ENCODE data around the gene SERPINI1. TPM values are rescaled to one million over a fixed set of nuclear protein-coding genes. Genes with fewer than 3 reads are reported as not detected.

SERPINI1 gene
- polyA plus RNA-seq, 3 donors, result 0.12 to 1.6 (median 0.27) TPM

GRCh38 chr3:167870181-167870580, 134.7 kb downstream of the SERPINI1 start:
- H3K27me3 Mint-ChIP-seq (ENCODE audit: low read depth in 3 of 3), result no peaks in the 10 kb centered on the region
- no peaks in the 10 kb centered on the region for H3K79me2 ChIP-seq (ENCODE audit: insufficient read depth, low read length)
- DNase-seq, result no peak
- peaks cover 18% of the 10 kb centered on the region for H3K4me1 Mint-ChIP-seq
- no peak overlapping the region for H3K27ac Mint-ChIP-seq
- peaks cover 0 to 3% (median 2%) of the 10 kb centered on the region in 7 donors for H3K9me3 Mint-ChIP-seq
- H2AFZ ChIP-seq (ENCODE audit: insufficient read depth, low read depth, low read length, poor library complexity, severe bottlenecking), result no peak overlapping the region
- H3K27me3 ChIP-seq (ENCODE audit: control insufficient read depth in 2 of 2, insufficient read depth in 2 of 2, low read length in 2 of 2), result no peaks in the 10 kb centered on the region
- no peaks in the 10 kb centered on the region for H4K20me1 ChIP-seq (ENCODE audit: insufficient read depth, low read length)
- TF ChIP-seq, protein P1, sequence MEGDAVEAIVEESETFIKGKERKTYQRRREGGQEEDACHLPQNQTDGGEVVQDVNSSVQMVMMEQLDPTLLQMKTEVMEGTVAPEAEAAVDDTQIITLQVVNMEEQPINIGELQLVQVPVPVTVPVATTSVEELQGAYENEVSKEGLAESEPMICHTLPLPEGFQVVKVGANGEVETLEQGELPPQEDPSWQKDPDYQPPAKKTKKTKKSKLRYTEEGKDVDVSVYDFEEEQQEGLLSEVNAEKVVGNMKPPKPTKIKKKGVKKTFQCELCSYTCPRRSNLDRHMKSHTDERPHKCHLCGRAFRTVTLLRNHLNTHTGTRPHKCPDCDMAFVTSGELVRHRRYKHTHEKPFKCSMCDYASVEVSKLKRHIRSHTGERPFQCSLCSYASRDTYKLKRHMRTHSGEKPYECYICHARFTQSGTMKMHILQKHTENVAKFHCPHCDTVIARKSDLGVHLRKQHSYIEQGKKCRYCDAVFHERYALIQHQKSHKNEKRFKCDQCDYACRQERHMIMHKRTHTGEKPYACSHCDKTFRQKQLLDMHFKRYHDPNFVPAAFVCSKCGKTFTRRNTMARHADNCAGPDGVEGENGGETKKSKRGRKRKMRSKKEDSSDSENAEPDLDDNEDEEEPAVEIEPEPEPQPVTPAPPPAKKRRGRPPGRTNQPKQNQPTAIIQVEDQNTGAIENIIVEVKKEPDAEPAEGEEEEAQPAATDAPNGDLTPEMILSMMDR (IDR thresholded peaks at IDR 0.05), result no peak
- H3K9me3 ChIP-seq (replicated peaks in 1 of 2; ENCODE audit: control insufficient read depth in 1 of 2, insufficient read depth in 1 of 2, low read length in 2 of 2), result no peaks in the 10 kb centered on the region
- no peak overlapping the region for H3K4me3 Mint-ChIP-seq
- no peaks in the 10 kb centered on the region for H3K36me3 ChIP-seq (replicated peaks in 1 of 2; ENCODE audit: control insufficient read depth in 1 of 2, insufficient read depth in 2 of 2, low read length in 2 of 2)
- H3K4me3 ChIP-seq (replicated peaks in 1 of 3; ENCODE audit: low read depth in 2 of 3, low read length in 3 of 3), result no peak overlapping the region
- peaks cover 11 to 19% of the 10 kb centered on the region in 2 donors for H3K4me1 ChIP-seq (ENCODE audit: control insufficient read depth in 1 of 2, insufficient read depth in 2 of 2, low read length in 2 of 2)
- H3K36me3 Mint-ChIP-seq, result no peaks in the 10 kb centered on the region
- no peak overlapping the region for H3K4me2 ChIP-seq (replicated peaks; ENCODE audit: extremely low read depth, low read length, poor library complexity, severe bottlenecking)
- H3K27ac ChIP-seq (ENCODE audit: low read depth in 1 of 2, low read length in 2 of 2), result no peak overlapping the region
- H3K9ac ChIP-seq (ENCODE audit: insufficient read depth, low read length, poor library complexity, severe bottlenecking), result no peak overlapping the region
- WGBS (ENCODE audit: insufficient coverage), result no CpG with 5 or more reads among the region's 4 CpGs
- intact Hi-C loops (cut with micrococcal nuclease), result no loop called here

DNA sequence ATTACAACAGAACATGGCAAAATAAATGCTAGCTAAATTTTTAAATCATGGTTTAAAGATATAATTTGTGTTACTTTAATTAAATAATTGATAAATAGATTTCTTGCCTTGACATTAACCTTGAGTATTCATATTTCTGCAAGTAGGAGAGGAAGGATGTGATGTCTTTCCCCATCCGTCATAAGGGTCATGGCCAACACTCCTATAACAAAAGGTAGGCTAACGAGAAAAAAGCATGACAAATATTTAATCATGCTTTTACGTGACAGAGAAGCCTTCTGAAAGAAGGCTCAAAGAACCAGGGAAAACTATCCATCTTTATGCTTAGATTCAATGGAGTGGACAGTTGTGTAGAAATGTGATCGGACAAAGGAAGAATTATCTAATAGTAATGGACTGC, 135.2 kb downstream of the SERPINI1 start:
- TF ChIP-seq, protein P1 (IDR thresholded peaks at IDR 0.05), result no peak
- DNase-seq, result no peak
- no peaks in the 10 kb centered on the region for H3K36me3 ChIP-seq (replicated peaks in 1 of 2; ENCODE audit: control insufficient read depth in 1 of 2, insufficient read depth in 2 of 2, low read length in 2 of 2)
- peaks cover 0 to 3% (median 2%) of the 10 kb centered on the region in 7 donors for H3K9me3 Mint-ChIP-seq
- no peak overlapping the region for H3K27ac Mint-ChIP-seq
- no peak overlapping the region for H2AFZ ChIP-seq (ENCODE audit: insufficient read depth, low read depth, low read length, poor library complexity, severe bottlenecking)
- H3K27me3 Mint-ChIP-seq (ENCODE audit: low read depth in 3 of 3), result no peaks in the 10 kb centered on the region
- no peak overlapping the region for H3K9ac ChIP-seq (ENCODE audit: insufficient read depth, low read length, poor library complexity, severe bottlenecking)
- H3K4me2 ChIP-seq (replicated peaks; ENCODE audit: extremely low read depth, low read length, poor library complexity, severe bottlenecking), result no peak overlapping the region
- H3K4me1 ChIP-seq (ENCODE audit: control insufficient read depth in 1 of 2, insufficient read depth in 2 of 2, low read length in 2 of 2), result peaks cover 9 to 17% of the 10 kb centered on the region in 2 donors
- no peaks in the 10 kb centered on the region for H4K20me1 ChIP-seq (ENCODE audit: insufficient read depth, low read length)
- no peak overlapping the region for H3K27ac ChIP-seq (ENCODE audit: low read depth in 1 of 2, low read length in 2 of 2)
- H3K4me1 Mint-ChIP-seq, result peaks cover 14% of the 10 kb centered on the region
- H3K36me3 Mint-ChIP-seq, result no peaks in the 10 kb centered on the region
- no peaks in the 10 kb centered on the region for H3K79me2 ChIP-seq (ENCODE audit: insufficient read depth, low read length)
- intact Hi-C loops (cut with micrococcal nuclease), result no loop called here
- H3K9me3 ChIP-seq (replicated peaks in 1 of 2; ENCODE audit: control insufficient read depth in 1 of 2, insufficient read depth in 1 of 2, low read length in 2 of 2), result no peaks in the 10 kb centered on the region
- WGBS (ENCODE audit: insufficient coverage), result no CpG with 5 or more reads among the region's 4 CpGs
- no peaks in the 10 kb centered on the region for H3K27me3 ChIP-seq (ENCODE audit: control insufficient read depth in 2 of 2, insufficient read depth in 2 of 2, low read length in 2 of 2)
- H3K4me3 ChIP-seq (replicated peaks in 1 of 3; ENCODE audit: low read depth in 2 of 3, low read length in 3 of 3), result no peak overlapping the region
- no peak overlapping the region for H3K4me3 Mint-ChIP-seq

All from CD14-positive monocyte (primary cell).